Measurements from ENCODE around the gene TIMM13.
"Not testable (repeated sequence)": the region's sequence is repeated elsewhere in the genome, so short reads cannot be mapped to it uniquely, and the experiment has no call there.

Gene TIMM13

DNA sequence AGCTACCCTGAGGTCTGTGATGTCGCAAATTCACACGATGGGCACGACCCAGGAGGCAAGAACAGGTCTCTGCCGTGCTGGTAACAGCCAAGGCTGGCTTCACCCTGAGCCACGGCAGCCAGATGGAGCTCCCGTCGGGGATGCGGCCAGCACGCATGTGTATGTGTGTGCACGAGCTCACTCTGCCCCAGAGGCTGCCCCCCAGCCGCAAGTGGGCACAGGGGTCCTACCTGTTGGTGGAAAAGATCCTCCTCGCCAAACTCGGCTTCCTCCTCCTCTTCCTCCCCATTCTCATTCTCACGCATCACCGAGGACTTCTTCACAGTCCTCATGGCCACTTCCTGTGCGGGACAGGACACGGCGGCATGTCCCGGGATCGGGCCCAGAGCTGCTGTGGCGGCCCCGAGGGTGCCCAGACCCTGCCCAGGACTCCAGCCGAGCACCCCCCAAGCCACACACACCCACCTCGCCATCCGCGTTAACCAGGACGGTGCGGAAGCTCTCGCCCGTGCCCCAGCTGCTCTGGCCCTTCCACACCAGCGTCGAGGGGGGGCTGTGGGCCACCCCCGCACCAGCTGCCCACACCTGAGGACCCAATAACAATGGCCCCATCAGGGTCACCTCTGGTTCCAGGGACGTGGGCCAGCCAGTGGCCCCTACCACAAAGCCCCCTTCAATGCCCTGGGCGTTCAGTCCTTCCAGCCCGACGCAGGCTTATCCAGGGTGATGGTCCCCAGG is 4.1 kb upstream of the TIMM13 start:
- no peak for DNase-seq (ENCODE audit: low read depth in 2 of 2)

- no peak for DNase-seq (ENCODE audit: low read depth in 2 of 2)
Measured at GRCh38 chr19:2429917-2430535, 2.6 kb upstream of the TIMM13 start.

- DNase-seq (ENCODE audit: low read depth in 2 of 2), result no peak
Measured at GRCh38 chr19:2428756-2429711, 1.6 kb upstream of the TIMM13 start.

GRCh38 chr19:2428321-2428690 is 920 bp upstream of the TIMM13 start:
- no peak for DNase-seq (ENCODE audit: low read depth in 2 of 2)

DNA sequence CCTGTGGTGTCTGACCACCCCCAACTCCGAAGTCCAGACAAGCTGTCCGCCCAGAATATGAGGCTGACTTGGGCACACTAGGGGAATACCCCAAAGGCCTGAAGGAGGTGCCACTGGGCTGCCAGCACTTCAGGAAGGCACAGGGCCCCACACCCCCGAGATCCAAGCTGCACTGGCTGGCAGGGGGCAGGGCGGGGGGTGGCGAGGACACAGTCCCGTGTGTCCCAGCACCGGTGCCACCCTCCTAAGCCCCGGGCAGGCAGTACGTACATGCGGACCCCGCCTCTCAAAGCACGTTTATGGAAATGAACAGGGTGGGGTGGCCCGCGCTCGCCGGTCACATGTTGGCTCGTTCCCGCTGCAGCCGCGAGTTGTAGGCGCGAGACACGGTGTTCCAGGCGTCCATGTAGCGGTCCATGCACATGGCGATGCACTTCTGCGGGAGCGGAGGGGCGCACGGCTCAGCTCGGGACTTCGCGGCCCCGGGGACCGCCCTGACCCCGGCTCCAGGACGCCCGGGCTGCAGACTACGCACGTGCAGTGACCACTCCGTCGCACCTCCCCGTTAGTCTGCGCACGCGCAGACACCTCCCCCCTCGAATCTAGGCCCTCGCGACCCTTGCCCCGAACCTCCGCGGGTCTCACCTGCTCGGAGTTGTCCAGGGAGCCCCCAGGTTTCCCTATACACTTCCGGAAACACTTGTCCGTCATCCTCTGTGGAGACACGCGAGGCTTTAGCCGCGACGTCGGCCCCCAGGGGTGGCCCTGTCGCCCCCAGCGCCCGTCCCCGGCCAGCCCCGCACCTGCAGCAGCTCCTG is 566 bp downstream of the TIMM13 start:
- peak; percentile 27 to 42 for DNase-seq (ENCODE audit: low read depth in 2 of 2)

DNA sequence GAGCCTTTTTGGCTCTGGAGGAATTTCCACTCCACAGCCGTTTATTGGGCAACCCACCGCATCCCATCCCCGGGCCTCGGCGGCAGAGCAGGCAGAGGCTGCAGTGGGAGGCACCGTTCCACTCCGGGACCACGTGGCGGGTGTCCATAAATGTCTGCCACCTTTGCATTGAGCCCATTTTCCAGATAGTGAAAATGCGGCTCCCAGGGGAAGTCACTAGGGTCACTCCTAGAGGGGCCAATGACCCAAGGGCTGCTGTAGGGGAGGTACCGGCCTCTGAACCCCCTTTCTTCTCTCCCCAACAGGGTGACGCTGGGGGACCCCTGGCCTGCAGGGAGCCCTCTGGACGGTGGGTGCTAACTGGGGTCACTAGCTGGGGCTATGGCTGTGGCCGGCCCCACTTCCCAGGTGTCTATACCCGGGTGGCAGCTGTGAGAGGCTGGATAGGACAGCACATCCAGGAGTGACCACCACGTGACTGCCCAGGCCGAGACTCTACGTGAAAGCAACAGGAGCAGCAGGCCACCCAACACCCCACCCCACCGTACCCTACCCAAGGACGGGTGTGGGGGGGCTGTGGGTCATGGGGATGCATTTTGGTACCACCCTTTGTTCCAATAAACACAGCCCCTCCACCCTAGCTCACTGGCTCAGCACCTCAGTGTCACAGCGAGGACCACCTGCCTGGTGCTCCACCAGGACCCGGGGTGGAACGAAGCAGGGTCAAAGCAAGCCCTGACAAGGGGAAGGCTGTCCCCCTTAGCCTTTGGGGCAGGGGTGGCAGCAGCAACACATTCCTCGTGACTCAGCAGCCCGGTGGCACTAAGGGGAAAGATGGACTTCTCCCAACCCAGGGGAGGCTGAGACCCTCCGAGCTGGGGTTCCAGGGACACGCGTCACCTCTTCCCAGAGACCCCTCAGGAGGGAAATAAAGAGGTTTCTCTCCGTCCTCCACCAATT is 1.5 kb downstream of the TIMM13 start:
- no peak for DNase-seq (ENCODE audit: low read depth in 2 of 2)

DNA sequence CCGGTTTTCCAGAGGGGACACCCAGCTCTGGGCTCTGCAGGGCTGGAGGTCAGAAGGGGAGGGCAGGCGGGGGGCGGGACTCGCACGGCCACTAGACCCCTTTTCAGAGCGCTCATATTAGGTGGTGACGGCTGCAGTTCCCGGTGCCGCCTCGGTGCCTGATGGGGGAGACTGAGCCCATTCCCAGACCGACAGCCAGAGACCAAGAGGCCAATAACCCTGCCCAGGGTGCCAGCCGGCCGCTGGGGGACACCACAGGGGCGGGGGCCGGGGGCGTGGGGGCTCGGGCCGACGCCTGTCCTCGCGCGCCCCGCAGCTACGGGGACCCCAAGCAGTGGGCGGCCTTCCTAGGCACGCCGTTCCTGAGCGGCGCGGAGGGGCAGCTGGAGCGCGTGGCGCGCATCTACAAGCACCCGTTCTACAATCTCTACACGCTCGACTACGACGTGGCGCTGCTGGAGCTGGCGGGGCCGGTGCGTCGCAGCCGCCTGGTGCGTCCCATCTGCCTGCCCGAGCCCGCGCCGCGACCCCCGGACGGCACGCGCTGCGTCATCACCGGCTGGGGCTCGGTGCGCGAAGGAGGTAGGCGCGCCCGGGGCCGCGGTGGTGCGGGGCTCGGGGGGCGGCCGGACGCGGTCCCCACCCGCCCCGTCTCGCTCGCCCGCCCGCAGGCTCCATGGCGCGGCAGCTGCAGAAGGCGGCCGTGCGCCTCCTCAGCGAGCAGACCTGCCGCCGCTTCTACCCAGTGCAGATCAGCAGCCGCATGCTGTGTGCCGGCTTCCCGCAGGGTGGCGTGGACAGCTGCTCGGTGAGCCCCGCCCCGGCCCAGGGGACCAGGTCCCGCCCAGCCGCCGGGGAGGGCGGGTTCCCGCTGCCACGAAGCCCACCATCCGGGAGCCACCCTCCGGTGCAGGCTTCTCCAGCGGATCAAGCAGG is 2.4 kb downstream of the TIMM13 start:
- no peak for DNase-seq (ENCODE audit: low read depth in 2 of 2)

DNA sequence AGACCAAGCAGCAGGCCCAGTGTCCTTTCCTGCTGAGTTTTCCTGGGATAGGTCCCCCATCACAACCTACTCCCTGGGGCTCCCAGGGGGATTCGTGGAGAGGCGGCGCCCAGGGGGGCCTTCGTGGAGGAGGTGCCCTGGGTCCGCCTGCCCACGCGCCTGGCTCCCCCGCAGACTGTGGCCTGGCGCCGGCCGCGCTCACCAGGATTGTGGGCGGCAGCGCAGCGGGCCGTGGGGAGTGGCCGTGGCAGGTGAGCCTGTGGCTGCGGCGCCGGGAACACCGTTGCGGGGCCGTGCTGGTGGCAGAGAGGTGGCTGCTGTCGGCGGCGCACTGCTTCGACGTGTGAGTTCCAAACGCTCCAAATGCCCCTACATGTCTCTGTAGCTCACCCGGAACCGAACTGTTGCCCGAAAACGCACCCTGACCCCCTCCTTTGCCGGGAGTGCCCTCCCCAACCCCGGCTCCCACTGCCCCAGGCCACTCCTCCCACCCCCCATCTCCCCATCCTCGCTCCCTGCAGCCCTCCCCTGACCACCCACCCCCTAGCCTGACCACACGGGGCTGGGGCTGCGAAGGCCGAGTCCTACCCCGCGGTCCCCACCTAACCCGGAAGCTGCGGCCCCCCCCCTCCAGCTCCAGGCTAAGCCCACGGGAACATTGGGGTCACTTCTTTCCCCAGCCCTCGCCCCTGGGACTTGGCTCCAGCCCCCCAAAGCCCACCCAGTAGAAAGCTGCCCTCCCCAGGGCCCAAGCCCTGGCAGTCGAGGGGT is 3.3 kb downstream of the TIMM13 start:
- DNase-seq (ENCODE audit: low read depth in 2 of 2), result no peak

DNA sequence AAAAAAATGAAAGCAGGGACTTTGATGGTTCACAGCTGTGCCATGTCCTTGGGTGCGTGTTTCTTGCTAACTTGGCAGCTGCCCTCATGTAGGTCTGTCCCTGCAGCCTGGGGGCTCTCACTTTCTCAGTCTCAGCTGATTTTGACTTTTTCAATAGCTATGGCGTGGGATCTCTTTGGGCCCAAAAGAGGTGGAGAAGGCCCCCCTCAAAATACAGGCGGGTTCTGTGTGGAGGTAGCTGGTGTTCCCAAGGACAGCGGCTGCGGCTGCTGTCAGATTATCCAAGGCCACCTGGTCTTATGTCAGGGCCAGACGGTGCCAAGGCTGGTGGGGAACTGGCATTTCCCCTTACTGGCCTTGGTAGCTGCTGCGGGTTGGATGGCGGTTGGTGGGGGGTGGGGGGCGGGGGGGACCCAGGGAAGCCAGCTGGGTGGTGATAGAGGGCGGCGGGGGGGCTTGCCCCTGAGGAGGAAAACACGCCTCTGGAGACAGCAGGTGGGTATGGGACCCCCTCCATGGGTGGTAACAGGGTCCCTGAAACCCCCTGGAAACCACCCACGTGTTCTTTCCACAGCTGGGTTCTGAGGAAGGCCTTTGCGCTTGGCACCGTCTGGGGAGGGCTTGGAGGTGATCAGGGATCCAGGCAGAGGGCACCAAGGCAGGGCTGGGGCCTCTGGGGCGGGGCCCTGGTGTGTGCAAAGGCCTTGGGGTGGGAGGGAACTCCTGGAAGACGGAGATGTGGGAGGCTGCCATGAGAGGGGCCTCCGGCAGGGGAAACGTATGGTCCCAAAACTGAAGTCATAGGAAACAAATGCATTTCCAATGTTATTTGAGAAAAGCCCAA is 4.1 kb downstream of the TIMM13 start:
- no peak for DNase-seq (ENCODE audit: low read depth in 2 of 2)

- no peak for DNase-seq (ENCODE audit: low read depth in 2 of 2)
Measured at GRCh38 chr19:2421581-2422306, 5.6 kb downstream of the TIMM13 start.

DNA sequence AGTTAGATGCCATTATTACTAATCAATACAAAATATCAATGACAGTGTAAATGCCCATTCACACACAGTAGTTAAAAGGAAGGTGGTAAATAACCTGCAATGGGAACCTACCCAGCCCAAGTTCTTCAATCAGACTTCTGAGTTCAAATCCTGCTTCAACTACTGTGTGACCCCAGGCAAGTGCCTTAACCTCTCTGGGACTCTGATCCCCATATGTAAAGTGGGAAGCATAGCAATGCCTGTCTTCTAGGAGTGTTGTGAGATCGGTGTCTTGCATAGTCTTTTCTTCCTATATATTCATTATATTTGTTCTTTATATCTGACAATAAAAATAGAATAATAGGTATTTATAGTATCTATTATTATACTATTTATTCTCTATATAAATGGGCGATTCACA is 6.9 kb downstream of the TIMM13 start:
- DNase-seq (ENCODE audit: low read depth in 2 of 2), result no peak

GRCh38 chr19:2419754-2420153 is 7.6 kb downstream of the TIMM13 start:
- DNase-seq (ENCODE audit: low read depth in 2 of 2), result no peak

DNA sequence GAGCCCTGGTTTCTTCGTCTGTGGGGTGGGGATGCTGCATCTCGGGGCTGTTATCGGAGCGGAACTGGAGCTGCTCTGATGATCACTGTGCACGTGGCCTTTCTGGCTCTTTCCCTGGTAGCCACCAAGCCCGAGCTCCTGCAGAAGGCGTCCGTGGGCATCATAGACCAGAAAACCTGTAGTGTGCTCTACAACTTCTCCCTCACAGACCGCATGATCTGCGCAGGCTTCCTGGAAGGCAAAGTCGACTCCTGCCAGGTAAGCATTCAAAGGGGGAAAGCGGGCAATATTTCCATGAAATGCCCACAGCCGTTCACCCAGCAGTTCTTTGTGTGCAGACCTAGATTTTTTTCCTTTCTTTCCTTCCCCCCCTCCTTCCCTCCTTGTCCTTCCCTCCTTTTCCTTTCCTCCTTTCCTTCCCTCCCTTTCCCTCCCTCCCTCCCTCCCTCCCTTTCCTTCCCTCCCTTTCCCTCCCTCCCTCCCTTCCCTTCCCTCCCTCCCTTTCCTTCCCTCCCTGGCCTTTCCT is 9.4 kb downstream of the TIMM13 start:
- DNase-seq (ENCODE audit: low read depth in 2 of 2), result no peak

- not testable (repeated sequence) for DNase-seq (ENCODE audit: low read depth in 2 of 2)
Measured at GRCh38 chr19:2417436-2417835, 9.9 kb downstream of the TIMM13 start.

DNA sequence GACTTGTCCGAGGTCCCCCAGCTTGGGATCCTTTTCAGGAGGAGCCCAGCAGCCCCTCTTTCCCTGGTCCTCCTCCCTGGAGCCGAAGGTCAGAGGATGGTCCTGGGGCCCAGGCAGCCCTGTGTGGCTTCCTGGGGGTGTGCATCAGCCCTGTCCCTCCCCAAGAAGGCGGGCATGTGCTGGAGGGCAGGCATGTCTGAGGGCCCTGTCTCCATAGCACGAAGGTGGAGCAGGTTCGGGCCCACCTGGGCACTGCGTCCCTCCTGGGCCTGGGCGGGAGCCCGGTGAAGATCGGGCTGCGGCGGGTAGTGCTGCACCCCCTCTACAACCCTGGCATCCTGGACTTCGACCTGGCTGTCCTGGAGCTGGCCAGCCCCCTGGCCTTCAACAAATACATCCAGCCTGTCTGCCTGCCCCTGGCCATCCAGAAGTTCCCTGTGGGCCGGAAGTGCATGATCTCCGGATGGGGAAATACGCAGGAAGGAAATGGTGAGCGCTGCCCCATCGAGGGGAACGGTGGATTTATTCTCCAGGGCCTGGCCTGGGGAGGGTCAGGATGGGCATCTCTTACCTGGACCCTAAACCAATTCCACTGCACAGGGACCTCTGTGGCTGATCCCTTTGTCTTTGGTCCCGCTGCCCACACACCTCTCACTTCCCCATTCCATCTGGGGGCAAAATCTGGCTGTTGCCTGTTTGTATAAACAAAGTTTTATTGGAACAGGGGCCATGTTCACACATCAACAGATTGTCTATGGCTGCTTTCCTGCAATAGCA is 10.9 kb downstream of the TIMM13 start:
- DNase-seq (ENCODE audit: low read depth in 2 of 2), result no peak

- DNase-seq (ENCODE audit: low read depth in 2 of 2), result no peak
Measured at GRCh38 chr19:2415973-2416319, 11.4 kb downstream of the TIMM13 start.
